ENCODE measurements around the gene ICE2.

ICE2 gene

DNA sequence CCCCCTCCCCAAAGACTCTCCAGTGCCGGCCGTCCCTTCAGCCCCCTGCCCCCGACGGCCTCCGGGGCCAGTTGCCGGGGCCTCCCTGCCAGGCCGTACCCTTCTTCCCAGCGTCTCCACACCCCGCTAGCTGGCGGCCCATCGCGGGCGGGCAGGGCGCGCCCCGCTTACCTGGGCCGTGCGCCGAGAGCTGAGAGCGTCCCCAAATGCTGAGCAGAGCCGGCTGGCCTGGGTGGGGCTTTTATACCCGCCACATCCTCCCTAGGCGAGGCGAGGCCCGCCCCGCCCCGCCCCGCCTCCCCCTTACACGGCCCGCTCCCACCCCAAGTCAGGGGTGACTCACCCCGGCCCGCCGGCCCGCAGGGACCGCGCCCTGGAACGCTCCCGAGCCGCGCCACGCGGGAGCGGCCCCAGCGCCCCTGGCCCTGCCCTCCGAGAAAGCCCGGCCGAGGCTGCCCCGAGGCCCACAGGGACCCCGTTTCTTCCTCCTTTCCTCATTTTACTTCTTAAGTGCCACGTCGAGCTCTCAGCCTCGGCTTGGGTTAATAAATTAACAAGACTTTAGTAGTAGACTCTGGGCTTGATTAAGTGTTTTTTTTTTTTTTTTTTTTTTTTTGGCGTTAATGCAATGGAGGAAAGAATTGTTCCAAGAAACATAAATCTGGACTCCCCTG, 81.0 kb downstream of the ICE2 start, which contains the start of gene ANXA2:
ANXA2 (minus strand) TSS at position 215 of the 674 bp plus-strand sequence. CDS start 11,911 bp downstream, outside the sequence.
- TF ChIP-seq, protein P1, sequence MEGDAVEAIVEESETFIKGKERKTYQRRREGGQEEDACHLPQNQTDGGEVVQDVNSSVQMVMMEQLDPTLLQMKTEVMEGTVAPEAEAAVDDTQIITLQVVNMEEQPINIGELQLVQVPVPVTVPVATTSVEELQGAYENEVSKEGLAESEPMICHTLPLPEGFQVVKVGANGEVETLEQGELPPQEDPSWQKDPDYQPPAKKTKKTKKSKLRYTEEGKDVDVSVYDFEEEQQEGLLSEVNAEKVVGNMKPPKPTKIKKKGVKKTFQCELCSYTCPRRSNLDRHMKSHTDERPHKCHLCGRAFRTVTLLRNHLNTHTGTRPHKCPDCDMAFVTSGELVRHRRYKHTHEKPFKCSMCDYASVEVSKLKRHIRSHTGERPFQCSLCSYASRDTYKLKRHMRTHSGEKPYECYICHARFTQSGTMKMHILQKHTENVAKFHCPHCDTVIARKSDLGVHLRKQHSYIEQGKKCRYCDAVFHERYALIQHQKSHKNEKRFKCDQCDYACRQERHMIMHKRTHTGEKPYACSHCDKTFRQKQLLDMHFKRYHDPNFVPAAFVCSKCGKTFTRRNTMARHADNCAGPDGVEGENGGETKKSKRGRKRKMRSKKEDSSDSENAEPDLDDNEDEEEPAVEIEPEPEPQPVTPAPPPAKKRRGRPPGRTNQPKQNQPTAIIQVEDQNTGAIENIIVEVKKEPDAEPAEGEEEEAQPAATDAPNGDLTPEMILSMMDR (conservative IDR thresholded peaks at IDR 0.05): no peak
- peak within 1 kb of the TSS; percentile 67; the same call in 1 of the 2 replicates for H3K27ac ChIP-seq

GRCh38 chr15:60396958-60397771, 81.8 kb downstream of the ICE2 start:
- TF ChIP-seq, protein P1 (conservative IDR thresholded peaks at IDR 0.05): no peak
- H3K27ac ChIP-seq: peak overlapping the region; percentile 67; the same call in 1 of the 2 replicates

- H3K27ac ChIP-seq: peak overlapping the region; percentile 67; the same call in 1 of the 2 replicates
- TF ChIP-seq, protein P1 (conservative IDR thresholded peaks at IDR 0.05): no peak
These were observed 82.4 kb downstream of the ICE2 start for GRCh38 chr15:60396560-60396957.

DNA sequence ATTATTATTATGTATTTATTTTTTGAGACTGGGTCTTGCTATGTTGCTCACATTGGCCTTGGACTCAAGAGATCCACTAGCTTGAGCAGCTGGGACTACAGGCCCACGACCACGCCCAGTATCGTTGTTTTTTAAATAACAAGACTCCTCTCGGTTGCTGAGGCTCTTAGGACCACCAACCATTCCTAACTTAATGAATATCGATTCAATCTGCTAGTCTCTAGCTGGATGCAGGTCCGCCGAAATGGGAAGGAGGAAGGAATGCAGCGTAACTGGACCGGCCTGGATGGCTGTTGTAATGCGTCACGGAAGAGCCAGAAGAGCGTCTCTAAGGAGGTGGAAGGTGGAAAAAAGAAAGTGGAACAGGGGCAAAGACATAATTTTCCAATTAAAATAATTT, 82.8 kb downstream of the ICE2 start:
- TF ChIP-seq, protein P1 (conservative IDR thresholded peaks at IDR 0.05): no peak
- H3K27ac ChIP-seq: no peak overlapping the region

GRCh38 chr15:60395276-60396011, 83.5 kb downstream of the ICE2 start:
- TF ChIP-seq, protein P1 (conservative IDR thresholded peaks at IDR 0.05): no peak
- peak overlapping the region; percentile 79; the same call in 1 of the 2 replicates for H3K27ac ChIP-seq

- TF ChIP-seq, protein P1 (conservative IDR thresholded peaks at IDR 0.05): no peak
- peak overlapping the region; percentile 79 for H3K27ac ChIP-seq
These were observed 84.2 kb downstream of the ICE2 start for GRCh38 chr15:60394689-60395097.
